NCI-H2081 treated with DMSO at 0.1 percent for 48 hours (cell line): ENCODE measurements around the gene DNAJB12.
"Not testable (repeated sequence)": the region's sequence is repeated elsewhere in the genome, so short reads cannot be mapped to it uniquely, and the experiment has no call there.

ENCODE experiments used
- DNase-seq: peaks from one replicate; lab custom pipeline; 2025; lab: John Stamatoyannopoulos, UW

DNAJB12 gene

DNA sequence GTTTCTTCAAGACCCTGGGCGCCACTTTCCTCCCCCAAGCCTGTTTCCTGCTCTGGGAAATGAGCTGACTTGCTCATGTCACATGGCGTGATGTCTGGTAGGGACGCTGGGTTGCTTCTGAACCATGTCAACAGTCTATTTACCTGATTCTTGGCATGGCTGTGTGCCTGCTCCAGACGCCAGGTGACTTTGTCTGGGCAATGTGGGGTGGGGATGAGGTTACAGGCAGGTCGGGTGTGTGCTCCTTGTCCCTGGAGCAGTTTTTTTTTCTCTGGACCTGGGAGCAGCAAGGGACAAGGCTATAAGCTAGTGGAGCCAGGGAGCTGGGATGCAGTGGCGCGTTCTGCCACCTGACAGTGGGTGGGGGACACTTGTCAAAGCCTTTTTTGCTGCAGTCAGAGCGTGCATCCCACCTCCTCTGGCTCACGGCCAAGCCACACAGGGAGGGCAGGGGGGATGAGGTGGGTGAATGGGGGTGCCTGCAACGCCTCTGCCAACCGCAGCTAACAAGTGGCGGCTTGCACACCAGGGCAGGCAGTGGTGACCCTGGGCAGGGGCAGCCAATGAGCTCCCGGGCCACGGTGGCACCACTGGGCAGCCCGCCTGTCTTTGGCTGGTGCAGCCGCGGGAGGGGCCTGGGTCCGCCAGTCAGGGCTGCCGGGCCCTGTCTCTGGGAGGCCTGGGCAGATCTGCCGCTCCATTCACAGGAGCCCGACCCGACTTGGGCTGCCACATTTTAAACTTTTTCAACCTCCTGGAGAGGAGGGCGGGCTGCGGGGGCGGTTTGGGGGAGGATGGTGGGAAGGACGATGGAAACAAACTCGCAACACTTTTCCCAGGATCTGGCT, 22.9 kb downstream of the DNAJB12 start:
- DNase-seq: peak; percentile 89

DNA sequence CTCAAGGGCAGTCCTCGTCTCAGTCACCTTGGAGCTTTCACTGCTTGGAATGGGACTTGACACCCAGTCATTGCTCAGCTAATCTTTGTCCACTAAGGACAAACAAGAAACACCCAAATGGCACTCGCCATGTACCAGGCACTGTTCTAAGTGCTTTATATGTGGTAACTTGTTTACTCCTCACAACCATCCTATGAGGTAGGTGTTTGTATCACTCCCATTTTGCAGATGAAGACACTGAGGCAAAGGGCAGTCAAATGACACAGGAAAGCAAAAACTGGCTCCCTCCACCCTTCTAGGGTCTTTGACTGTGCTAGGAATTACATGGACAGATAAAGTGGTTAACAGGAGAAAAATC, 24.7 kb downstream of the DNAJB12 start:
- DNase-seq: no peak

DNA sequence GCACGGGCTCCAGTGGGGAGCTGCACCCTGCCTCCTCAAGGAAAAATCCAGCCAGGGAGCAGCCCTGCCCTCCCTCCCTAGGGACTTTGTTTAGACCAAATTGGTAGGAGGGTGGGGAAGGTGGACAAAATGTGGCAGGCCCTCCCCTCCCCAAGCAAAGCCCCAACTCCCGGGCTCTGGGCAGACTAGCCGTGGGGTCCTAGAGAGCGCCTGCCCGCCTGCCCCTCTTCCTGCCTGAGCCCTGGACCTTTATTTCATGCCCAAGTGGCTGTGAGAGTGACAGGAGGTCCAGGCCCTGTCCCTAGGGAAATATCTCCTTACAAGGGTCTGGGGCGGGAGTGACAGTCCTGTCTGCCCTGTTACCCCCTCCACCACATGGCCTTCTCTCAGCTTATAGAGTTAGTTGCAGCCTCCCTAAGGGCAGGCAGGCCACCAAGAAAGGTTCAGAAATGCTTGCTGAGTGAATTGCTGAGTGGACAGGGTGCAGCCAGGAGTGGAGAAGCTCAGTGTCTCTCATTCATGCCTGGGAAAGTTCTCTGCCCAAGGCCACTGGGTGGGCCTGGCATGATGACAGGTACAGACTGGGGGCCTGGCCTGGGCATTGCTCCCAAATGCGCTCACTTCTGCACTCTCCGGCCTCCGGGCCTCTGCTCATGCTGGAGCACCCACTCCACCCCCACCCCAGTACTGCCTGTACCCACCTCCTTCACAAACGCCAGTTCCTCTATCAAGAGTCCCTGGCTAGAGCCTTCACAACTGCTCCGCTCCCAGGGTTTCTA, 25.2 kb downstream of the DNAJB12 start:
- no peak for DNase-seq

DNA sequence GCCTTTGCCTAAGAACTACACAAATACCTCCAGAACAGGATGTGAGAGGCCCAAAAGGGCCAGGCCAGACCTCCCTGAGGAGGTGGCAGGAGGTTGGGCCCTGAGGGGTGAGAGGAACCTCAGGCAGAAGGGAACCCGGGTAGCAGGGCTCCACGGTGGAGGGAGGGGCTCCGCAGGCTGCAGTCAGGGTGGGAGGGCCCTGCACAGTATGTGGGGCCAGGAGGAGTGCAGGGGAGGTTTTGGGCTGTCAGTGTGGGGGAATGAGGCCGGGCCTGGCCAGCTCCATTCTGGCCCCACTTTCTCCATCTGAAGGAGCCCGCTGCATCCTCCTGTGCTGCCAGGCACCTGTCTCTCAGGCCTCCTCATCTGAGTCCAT, 25.9 kb downstream of the DNAJB12 start:
- no peak for DNase-seq

- DNase-seq: no peak
Observed at GRCh38 chr10:72328045-72328828, 26.5 kb downstream of the DNAJB12 start.

DNA sequence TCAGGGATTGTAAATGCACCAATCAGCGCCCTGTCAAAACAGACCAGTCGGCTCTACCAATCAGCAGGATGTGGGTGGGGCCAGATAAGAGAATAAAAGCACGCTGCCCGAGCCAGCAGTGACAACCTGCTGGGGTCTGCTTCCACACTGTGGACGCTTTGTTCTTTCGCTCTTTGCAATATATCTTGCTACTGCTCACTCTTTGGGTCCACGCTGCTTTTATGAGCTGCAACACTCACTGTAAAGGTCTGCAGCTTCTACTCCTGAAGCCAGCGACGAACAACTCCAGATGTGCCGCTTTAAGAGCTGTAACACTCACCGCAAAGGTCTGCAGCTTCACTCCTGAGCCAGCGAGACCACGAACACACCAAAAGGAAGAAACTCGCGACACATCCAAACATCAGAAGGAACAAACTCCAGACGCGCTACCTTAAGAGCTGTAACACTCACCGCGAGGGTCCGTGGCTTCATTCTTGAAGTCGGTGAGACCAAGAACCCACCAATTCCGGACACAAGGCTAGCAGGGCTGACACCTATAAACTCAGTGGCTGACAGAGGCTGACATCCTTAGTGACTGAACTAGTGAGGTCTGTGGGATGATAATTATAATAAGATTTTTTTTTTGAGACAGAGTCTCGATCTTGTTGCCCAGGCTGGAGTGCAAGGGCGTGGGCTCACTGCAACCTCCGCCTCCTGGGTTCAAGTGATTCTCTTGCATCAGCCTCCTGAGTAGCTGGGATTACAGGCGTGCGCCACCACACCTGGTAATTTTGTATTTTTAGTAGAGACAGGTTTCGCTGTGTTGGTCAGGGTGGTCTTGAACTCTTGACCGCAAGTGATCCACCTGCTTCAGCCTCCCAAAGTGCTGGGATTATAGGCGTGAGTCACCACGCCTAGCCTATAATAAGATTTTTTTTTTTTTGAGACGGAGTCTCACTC, 27.8 kb downstream of the DNAJB12 start:
- DNase-seq: not testable (repeated sequence)

DNA sequence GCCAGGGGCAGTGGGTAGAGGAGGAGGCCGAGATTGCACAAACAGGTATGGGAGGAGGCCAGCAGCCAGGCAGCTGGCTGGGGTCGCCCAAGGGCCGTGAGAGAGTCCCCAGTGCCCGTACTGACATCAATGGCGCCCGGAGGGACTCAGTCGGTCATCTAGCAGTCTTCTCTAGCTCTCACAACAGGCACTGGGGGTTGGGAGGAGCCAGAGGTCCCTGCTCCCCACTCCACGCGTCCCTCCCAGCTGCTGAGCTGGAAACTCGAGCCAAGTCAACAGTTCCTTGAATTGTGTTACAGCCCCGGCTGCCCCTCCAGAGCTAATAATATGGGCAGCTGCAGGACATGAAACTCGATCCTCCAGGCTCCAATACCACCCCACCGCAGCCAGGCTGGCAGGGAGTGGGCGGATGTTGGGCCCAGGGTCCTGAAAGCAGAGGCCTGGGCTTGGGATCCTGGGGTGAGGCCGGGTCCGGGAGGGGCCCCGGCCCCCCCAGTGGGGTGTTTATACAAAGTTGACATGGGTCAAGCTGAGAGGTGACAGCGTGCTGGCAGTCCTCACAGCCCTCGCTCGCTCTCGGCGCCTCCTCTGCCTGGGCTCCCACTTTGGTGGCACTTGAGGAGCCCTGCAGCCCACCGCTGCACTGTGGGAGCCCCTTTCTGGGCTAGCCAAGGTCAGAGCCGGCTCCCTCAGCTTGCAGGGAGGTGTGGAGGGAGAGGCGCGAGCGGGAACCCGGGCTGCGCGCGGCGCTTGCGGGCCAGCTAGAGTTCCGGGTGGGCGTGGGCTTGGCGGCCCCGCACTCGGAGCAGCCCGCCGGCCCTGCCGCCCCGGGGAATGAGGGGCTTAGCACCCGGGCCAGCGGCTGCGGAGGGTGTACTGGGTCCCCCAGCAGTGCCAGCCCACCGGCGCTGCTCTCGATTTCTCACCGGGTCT, 29.2 kb downstream of the DNAJB12 start:
- DNase-seq: peak; percentile 70

- DNase-seq: no peak
Observed at GRCh38 chr10:72323771-72324191, 30.9 kb downstream of the DNAJB12 start.

- no peak for DNase-seq
Observed at GRCh38 chr10:72323108-72323749, 31.5 kb downstream of the DNAJB12 start.

- DNase-seq: no peak
Observed at GRCh38 chr10:72322280-72323058, 32.2 kb downstream of the DNAJB12 start.

DNA sequence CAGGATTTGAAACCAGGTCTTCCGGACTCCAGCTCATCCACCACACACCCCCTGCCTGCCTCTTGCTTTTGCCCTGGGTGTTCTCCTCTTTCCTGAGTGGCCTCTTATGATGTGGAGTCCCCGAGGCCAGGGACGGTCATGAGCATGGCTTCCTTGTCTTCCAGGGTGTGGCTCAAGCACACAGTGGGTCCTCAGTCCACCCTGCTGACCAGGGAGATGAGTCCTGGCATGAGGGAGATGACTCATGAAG, 32.8 kb downstream of the DNAJB12 start:
- DNase-seq: no peak

DNA sequence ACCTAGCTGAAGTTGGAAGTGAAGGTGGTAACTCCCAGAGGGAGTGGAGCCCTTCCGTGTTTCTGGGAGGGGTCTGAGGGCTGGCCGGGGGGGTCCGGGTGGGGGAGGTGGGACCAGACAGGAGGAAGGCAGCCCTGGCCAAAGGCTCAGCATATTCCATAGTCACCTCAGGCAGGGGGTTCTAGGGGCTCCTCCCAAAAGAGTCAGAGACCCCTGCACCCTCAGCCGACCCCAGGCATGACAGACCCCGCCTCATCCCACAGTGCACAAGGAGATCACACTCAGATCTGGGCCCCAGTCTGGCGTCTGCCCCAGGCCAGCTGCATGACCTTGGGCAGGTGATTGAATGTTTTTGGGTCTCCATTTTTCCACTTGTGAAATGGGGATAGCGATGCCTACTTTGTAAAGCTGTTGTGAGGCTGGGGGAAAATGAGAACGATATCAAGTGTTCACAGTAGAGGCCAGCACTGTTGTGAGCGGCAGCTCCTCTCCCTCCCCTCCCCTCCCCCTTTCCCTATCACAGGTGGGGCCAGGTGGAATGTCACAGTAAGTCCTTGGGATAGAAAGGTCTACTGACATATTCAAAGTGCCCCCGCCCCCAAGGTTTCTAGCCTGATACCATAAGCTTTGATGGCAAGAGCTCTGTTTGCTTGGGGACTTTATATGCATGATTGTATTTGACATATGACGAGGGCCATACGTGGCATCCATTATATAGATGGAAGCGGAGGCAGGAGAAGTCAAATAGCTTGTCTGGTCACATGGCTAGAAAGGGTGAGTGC, 33.3 kb downstream of the DNAJB12 start:
- DNase-seq: no peak

GRCh38 chr10:72320676-72321247, 34.0 kb downstream of the DNAJB12 start:
- DNase-seq: no peak

- peak; percentile 28 for DNase-seq
Observed at GRCh38 chr10:72319416-72320254, 35.1 kb downstream of the DNAJB12 start.

GRCh38 chr10:72318418-72319262, 36.1 kb downstream of the DNAJB12 start:
- no peak for DNase-seq

GRCh38 chr10:72316748-72317435, 37.8 kb downstream of the DNAJB12 start:
- peak; percentile 13 for DNase-seq
